ENCODE data around the gene F11R. TPM values are rescaled to one million over a fixed set of nuclear protein-coding genes. Genes with fewer than 3 reads are reported as not detected.

The F11R gene
- total RNA-seq, 1 donor from 2014 or later, result 7.7 TPM

DNA sequence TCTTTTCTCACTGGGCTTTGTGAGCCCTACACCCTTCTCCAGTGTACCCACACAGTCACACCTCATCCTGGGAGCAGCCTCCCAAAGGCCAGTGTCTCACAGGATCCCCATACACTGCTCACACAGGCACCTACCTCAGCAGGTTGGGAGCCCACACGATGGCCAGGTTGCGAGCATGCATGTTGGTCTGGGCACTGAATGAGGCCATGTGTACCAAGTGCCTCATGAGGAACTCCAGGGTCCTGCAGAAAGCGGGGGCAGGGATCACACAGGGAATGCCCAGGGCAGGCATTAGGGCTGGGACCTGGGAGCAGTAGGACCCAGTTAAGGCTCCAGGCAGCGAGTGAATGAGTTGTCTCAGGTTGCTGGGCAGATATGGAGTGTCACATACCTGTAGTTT lies 33.3 kb upstream of the F11R start:
- no peak overlapping the region for H3K27ac Mint-ChIP-seq (ENCODE audit: unreplicated experiment)
- peaks cover 6% of the 10 kb centered on the region for H3K27me3 Mint-ChIP-seq (ENCODE audit: unreplicated experiment)
- H3K4me3 Mint-ChIP-seq (ENCODE audit: unreplicated experiment), result no peak overlapping the region
- H3K36me3 Mint-ChIP-seq (ENCODE audit: unreplicated experiment), result no peaks in the 10 kb centered on the region
- no peaks in the 10 kb centered on the region for H3K4me1 Mint-ChIP-seq (ENCODE audit: low read depth, unreplicated experiment)
- no peak for DNase-seq
- TF ChIP-seq, protein P1, sequence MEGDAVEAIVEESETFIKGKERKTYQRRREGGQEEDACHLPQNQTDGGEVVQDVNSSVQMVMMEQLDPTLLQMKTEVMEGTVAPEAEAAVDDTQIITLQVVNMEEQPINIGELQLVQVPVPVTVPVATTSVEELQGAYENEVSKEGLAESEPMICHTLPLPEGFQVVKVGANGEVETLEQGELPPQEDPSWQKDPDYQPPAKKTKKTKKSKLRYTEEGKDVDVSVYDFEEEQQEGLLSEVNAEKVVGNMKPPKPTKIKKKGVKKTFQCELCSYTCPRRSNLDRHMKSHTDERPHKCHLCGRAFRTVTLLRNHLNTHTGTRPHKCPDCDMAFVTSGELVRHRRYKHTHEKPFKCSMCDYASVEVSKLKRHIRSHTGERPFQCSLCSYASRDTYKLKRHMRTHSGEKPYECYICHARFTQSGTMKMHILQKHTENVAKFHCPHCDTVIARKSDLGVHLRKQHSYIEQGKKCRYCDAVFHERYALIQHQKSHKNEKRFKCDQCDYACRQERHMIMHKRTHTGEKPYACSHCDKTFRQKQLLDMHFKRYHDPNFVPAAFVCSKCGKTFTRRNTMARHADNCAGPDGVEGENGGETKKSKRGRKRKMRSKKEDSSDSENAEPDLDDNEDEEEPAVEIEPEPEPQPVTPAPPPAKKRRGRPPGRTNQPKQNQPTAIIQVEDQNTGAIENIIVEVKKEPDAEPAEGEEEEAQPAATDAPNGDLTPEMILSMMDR (IDR thresholded peaks at IDR 0.05; ENCODE audit: partially characterized antibody, unreplicated experiment), result no peak
- H3K9me3 Mint-ChIP-seq (ENCODE audit: unreplicated experiment), result no peaks in the 10 kb centered on the region

DNA sequence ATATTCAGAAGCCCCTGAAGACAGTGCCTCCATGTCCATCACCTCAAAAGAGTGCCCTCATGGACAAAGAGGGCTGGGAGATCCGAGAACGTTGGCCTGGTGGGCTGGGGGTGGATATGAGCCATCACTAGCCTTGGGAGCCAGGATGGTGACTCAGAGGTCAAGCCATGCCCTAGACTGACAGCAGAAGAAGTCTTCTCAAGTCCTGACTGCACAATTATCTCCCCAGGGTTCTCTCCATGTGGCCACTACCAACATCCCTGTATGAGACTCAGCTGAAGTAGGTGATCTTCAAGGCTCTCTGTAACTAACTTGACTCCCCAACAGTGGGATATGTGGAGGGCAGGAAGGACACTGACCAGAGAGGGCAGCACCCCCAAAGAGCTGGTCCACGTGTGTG lies 31.9 kb upstream of the F11R start:
- H3K4me3 Mint-ChIP-seq (ENCODE audit: unreplicated experiment), result no peak overlapping the region
- H3K4me1 Mint-ChIP-seq (ENCODE audit: low read depth, unreplicated experiment), result no peaks in the 10 kb centered on the region
- peaks cover 6% of the 10 kb centered on the region for H3K27me3 Mint-ChIP-seq (ENCODE audit: unreplicated experiment)
- TF ChIP-seq, protein P1 (IDR thresholded peaks at IDR 0.05; ENCODE audit: partially characterized antibody, unreplicated experiment), result no peak
- no peak for DNase-seq
- no peak overlapping the region for H3K27ac Mint-ChIP-seq (ENCODE audit: unreplicated experiment)
- no peaks in the 10 kb centered on the region for H3K9me3 Mint-ChIP-seq (ENCODE audit: unreplicated experiment)
- peaks cover 7% of the 10 kb centered on the region for H3K36me3 Mint-ChIP-seq (ENCODE audit: unreplicated experiment)

- DNase-seq, result no peak
- H3K4me3 Mint-ChIP-seq (ENCODE audit: unreplicated experiment), result no peak overlapping the region
- H3K9me3 Mint-ChIP-seq (ENCODE audit: unreplicated experiment), result peaks cover 3% of the 10 kb centered on the region
- H3K36me3 Mint-ChIP-seq (ENCODE audit: unreplicated experiment), result peaks cover 13% of the 10 kb centered on the region
- peaks cover 9% of the 10 kb centered on the region for H3K27me3 Mint-ChIP-seq (ENCODE audit: unreplicated experiment)
- H3K27ac Mint-ChIP-seq (ENCODE audit: unreplicated experiment), result no peak overlapping the region
- H3K4me1 Mint-ChIP-seq (ENCODE audit: low read depth, unreplicated experiment), result no peaks in the 10 kb centered on the region
- TF ChIP-seq, protein P1 (IDR thresholded peaks at IDR 0.05; ENCODE audit: partially characterized antibody, unreplicated experiment), result no peak
Observed at GRCh38 chr1:161051219-161051618, 30.3 kb upstream of the F11R start.

- H3K27ac Mint-ChIP-seq (ENCODE audit: unreplicated experiment), result no peak overlapping the region
- no peak overlapping the region for H3K4me3 Mint-ChIP-seq (ENCODE audit: unreplicated experiment)
- TF ChIP-seq, protein P1 (IDR thresholded peaks at IDR 0.05; ENCODE audit: partially characterized antibody, unreplicated experiment), result no peak
- H3K9me3 Mint-ChIP-seq (ENCODE audit: unreplicated experiment), result peaks cover 13% of the 10 kb centered on the region
- DNase-seq, result no peak
- H3K27me3 Mint-ChIP-seq (ENCODE audit: unreplicated experiment), result peaks cover 22% of the 10 kb centered on the region
- H3K4me1 Mint-ChIP-seq (ENCODE audit: low read depth, unreplicated experiment), result peaks cover 2% of the 10 kb centered on the region
- H3K36me3 Mint-ChIP-seq (ENCODE audit: unreplicated experiment), result peaks cover 17% of the 10 kb centered on the region
Observed at GRCh38 chr1:161048949-161049722, 28.2 kb upstream of the F11R start.

Measured in glutamatergic neuron (in vitro differentiated cells).